NCI-H1436 (cell line): ENCODE measurements around the gene CTNND2.

Experiments
- DNase-seq: peaks from one replicate; lab custom pipeline; 2025; lab: John Stamatoyannopoulos, UW

The CTNND2 gene

DNA sequence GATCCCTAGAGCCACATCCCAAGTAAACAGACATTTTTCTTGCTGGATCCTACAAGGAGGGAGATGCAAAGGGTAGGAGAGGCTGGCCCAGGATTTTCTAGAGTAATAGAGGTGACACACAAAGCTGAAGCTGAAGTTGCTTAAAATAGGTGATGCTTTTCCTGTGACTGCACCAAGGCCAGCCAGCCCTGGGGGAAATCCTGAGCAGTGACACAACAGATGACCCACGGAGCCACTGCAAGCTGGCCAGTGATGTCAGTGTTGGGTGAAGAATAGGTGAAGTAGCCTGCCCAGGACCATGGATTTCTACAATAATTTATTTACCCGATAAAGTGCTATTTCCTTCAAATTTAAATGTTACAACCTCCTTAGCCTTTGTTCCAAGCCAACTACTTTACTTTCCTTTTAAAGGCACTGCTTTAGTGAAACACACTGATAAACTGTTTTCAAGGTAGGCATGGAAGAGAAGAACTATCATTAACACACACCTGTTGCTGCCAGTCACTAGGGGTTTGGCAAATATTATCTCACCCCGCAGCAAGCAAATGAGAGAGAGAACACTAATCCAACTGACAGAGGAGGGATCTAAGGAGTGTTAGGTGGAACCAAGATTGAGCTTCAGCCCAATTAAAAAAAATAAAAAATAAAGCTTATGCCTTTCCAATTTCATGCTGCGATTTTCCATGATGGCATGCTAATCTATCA is 123.5 kb downstream of the CTNND2 start:
- DNase-seq, result no peak

DNA sequence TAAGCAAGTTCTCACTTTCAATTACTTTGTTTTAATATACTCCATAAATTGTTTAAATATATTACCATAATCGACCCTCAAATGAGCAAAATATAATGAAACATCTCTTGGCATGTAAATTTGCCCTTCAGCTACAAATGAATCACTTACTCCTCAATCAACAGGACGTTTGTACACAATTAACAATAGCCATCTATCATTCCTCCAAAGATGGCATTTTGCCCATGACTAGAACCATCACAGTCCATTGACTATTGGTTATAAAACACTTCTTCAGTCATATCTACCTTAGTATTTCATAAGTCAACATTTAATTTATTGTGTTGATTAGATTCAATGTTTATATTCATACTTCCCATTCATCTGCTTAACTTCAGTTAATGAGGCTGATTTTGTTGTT is 127.2 kb downstream of the CTNND2 start:
- no peak for DNase-seq

DNA sequence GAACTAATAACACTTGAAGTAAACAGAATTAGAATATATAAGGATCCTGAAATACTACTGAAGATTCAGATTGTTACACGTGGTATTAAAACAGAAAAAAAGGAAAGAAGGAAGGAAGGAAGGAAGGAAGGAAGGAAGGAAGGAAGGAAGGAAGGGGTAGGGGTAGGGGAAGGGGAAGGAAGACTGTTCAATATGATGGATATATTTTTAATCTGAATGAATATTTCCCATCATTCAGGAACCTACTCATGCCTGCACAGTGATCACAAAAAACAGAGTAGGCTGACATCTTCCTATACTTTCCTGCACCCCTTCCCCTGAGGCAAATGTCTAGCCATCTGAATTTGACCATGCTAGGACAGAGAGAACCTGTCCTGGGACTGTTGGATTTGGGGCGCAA is 133.9 kb downstream of the CTNND2 start:
- DNase-seq, result no peak

DNA sequence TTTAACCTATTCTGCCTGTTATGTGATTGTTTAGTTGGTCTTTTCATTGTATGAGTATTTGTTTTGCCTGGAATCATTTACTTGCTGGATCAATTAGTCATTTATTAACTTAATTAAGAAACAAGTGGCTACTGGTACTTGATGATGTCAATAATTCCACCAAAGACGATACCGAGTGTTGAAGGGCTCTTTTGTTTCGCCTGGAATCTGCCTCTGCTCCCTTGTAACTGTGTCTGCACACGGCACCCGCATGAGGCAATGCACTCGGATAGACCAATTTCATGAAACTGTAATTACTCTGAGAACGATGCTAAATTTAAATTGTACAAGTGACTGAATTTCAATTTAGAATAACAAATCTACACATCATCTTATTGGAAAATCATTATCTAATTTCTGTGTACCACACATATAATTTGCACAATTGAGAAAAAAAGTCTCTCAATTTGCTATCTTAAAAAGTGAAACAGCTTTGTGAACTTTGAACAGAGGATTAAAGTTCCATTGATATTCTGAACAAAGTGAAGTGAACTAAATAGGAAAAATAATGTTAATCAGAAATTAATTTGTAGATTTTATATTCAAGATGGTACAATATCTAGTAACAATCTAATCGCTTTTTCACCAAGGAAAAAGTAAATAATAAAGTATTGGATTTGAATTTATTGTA is 143.2 kb downstream of the CTNND2 start:
- DNase-seq, result no peak

DNA sequence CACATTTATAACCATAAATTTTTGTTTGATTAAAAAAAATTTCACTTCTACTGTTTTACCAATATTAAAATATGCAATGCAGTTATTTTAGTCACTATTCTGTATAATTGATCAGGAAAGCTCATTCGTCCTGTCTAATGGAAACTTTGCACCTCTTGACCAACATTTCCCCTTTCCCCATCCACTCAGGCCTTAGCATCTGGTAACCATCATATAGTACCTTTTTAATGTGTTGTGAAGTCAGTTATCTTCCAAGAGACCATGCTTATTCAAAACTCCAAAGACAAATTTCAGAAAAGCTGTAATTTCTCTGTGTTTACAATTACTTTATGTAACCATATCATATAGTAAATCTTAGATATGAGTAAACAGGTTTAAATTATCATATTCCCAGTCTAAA is 145.9 kb downstream of the CTNND2 start:
- DNase-seq, result no peak

DNA sequence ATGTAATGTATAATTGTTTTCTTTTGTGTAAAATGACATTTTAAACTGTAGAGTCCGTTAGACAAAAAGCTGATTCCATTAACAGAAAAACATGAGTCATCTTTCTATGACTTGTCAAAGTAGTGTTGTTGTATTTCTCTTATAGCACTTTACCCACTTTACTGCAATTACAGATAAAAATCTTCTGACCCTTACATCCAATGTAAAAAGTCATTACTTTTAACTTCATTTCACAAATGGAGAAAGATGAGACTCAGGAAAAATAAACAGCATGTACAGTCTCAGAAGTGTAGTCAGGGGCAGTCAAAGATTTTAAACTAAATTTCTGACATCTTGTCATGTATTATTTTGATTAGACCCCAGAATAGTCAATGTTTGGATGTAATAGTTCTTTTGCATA is 146.6 kb downstream of the CTNND2 start:
- no peak for DNase-seq

DNA sequence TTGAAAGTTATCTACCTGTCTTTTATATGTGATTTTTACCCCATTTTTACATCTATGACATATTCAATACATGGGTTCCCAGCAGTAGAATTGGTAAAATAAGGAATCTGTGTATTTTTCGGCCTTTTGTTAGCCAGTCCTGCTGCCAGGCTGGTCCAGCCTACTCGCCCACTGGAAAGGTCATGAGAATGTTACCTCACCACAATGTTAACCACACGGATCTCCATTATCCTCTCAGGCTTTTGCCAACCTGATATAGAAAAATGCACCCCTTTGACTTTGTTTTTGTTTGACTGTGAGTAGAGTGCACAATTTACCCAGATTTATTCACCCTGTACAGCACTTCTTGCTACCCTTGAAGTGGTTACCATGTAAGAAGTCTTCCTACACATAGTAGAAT is 167.2 kb downstream of the CTNND2 start:
- no peak for DNase-seq

DNA sequence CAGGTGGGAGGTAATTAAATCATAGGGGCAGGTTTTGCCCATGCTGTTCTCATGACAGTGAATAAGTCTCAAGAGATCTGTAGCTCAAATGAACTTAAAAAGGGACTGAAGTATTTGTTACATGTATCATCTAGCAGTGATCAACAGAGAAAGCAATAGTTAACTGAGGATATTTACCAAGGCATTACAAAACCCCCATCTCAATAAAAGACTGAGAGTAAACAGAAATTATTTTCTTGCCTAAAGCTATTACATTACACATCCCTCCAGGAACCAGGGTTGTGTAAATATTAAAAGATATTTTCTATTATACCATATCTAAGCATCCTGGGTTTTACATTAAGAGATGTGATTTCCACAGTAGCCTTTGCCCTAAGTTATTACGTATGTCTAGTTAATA is 169.9 kb downstream of the CTNND2 start:
- DNase-seq, result no peak

DNA sequence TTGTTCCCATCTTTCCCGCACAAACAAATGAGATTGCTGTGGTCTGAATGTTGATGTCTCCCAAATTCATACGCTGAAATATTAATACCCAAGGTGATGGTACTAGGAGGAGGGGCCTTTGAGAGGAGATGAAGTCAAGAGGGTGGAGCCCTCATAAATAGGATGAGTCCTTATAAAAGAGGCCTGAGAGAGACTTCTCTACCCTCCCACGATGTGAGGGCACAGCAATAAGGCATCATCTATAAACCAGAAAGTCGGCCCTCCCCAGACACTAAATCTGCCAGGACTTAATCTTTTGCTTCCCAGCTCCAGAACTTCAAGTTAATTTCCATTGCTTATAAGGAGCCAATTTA is 170.4 kb downstream of the CTNND2 start:
- DNase-seq, result no peak

DNA sequence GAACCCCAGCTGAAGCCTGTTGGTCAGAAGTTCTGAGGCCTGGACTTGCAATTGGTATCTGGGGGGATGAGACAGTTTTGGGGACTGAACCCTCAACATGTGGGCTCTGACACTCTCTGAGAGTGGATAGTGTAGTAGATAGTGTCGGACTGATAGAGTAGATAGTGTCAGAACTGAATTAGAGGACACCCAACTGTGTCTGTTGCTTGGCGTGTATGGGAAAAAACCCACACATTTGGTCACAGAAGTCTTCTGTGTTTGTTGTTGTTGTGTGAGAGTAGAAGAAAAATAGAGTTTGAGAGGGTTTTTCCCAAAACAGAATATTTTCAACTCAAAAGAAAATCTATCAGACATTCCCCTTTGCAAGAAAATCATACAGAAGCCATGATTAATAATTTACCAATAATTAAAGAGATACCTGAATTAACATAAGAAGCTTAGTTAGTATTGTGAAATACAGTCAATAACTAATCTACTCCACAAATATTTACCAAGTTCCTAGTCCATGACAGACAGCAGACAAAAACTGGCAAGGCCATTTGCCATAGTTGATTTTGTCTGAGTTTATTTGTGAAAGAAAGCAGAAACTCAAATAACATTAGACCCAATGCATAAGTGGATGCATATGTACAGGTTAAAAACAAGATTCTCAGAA is 170.9 kb downstream of the CTNND2 start:
- DNase-seq, result no peak

DNA sequence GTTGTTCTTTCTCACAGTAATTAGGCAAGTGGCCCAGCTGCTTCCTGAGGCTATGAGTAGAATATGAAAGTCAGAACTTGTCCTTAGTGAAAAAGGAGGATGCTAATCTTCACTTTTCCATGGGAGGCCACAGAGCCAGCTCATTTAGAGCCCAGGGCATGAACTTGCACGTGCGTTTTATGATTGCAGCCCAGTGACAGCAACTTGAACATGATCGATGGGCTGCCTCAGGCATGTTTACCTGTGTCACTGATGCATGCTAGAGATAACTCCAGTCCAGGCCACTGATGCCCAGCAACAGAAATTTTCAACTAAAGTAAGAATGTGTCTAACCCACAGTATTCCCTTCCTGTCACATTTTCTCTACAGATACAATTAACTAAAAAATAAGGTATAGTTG is 179.3 kb downstream of the CTNND2 start:
- no peak for DNase-seq

DNA sequence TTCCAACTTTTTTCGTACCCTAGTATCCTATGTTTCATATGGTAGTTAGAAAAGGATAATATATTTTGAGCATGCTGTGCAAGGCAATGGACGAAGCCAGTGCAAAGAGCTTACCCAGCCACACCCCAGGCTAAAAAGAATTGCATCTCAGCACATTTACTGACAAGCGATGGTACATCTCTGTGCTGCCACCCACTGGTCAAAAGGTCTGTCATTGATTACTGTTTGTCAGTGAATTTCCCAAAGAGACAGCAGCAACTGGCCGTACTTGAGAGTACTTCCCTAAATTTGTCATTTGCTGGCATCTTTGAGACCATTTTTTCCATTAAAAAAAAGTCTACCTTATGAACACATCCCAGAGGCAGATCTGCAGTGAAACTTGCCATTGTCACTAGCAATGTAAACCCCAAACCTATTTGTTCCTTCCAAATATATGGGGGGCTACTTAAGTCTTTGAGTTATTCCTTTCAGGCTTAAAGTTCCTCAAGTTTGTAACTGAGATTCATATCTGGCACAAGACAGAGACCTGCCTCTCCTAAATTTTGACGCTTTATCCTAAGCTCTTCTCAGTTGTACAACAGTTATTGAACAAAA is 184.3 kb downstream of the CTNND2 start:
- no peak for DNase-seq

DNA sequence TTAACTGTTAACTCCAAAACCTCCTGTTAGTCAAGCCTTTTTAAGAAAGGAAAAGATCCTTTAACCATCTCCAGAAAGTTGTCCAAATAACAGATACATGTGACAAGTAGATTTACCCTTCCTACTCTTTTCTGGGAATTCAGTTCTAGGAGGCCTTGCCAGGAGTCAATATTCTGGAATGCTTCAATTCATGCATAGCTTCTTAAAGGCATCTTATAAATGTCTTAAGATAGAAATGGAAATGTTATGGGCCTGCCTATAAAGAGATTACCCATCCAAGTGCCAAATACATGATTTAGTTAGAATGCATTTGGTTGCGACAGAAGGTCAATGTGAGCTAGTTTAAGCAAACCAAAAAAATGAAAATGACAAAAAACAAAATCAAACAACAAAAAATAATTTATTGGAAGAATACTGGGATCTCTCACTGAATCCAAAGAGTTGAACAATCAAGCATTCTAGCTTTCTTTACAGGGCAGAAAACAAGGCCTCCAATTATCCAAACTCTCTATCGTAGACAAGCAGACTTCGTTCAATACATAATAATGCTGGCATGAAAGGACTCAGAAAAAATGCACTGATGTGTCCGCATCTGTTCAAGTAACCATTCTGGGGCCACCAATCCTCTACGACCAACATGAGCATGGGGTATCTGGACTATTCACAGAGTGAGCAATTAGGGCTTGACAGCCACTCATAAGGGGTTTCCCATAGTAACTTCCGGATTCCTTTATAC is 188.6 kb downstream of the CTNND2 start:
- no peak for DNase-seq

DNA sequence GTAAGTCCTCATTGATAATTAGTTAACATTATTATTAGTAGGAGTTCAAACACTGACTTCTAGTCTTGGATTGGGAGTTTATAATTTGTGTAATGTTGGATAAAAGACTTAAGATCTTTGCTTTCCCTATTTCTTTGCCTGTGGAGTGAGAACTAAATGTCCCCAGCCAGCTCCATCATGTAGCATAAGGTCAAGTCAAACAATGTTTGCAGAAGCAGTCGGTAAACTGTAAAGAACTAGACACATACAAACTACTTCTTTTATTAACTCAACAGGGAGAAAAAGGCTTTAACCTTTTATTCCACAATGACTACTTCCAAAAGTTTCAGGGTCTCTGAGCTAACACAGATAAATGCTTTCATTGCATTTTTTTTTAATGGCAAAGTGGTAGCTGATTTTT is 192.3 kb downstream of the CTNND2 start:
- no peak for DNase-seq

DNA sequence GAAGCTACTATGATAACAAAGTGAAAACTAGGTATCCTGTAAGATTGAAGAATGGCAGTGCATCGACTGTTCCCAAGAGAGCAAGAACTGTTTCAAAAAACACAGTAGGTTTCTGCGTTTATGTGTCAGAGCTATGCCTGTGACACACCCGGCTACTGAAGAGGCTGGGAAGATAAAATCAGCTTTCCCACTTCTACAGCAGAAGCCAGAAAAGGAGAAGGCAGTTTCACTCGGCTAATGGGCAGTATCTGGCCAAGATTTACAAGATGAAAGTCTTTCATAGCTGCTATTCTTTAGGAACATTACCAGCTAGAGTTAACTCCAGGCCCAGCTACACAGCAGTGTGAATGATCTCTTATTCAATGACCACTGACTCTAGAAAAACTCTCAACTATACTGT is 195.2 kb downstream of the CTNND2 start:
- no peak for DNase-seq

DNA sequence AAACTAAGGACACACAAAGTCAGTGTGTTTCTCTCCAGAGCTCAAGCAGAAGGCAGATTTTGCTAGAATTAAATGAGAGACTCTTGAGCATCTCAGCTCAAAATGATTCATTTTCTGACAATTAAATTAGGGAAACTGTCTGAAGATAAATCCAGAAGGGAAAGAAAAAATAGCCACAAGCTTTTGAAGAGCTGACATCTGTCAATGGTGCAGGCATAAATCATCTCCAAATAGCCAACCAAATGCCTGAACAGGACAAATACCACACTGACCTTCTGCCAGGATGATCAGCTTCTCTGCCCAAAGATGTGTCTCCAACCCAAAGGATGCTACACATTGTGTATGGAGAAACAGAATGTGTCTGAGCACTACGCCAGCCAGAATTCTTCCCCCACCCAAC is 199.3 kb downstream of the CTNND2 start:
- DNase-seq, result no peak

DNA sequence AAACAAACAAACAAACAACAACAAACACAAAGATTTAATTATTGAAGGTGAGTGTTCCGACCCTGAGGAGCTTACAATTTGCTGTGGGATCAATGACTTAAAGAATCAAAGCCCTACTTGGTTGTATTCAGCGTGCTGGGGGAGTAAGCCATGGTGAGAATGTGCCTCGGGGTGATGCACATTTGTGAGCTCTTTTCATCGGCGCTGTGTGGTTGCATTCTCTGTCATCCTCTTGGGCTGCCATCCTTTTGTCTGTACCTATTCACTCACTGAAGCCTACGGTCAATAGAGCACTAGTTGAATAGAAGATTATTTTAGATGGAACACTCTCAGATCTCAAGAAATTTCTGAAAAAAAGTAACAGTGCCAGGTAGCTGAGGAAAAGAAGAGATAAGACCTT is 203.9 kb downstream of the CTNND2 start:
- no peak for DNase-seq

DNA sequence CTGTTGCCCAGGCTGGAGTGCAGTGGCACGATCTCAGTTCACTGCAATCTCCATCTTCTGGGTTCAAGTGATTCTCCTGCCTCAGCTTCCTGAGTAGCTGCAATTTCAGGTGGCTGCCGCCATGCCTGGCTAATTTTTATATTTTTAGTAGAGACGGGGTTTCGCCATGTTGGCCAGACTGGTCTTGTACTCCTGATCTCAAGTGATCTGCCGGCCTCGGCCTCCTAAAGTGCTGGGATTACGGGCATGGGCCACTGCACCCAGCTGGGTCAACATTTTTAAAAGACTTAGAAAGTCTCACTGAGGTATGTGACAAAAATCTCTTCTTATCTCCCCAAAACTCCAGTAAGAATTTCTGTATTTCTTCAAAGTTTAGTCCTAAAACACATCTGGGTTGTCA is 211.6 kb downstream of the CTNND2 start:
- DNase-seq, result no peak

DNA sequence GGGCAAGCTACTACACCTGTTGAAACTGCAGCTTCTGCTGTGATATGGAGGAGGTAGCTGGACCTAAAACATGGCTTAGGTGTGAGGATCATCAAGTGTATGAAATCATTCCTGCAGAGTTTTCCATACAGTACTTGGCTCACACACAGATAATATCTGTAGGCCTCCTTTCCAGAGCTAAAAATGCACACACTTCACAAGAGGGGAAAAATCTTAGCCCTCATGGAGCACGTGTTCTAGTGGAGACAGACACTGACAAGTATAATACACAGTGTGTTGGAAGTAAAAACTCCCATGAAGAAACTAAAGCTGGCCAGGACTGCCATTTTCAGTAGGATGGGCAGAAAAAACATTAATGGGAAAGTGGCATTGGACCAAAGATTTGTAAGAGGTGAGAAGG is 216.7 kb downstream of the CTNND2 start:
- no peak for DNase-seq

DNA sequence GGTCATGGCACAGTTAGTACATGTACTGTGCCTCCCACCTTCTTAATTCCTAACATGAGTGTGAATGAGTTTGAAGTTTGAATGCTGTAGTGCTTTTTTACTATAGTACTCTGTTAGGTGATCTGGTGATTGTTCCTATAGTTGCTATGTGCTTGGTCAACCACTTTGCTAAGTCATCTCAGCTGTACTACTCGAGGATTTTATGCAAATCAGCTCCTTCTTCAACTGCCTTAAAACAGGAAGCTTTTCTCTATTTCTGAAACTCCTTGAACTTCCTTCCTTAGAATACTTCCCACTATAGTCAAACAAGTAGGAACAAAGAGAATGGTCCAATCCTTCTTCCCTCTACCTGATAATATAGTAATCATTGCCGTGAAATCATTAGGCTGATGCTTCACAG is 219.6 kb downstream of the CTNND2 start:
- no peak for DNase-seq

DNA sequence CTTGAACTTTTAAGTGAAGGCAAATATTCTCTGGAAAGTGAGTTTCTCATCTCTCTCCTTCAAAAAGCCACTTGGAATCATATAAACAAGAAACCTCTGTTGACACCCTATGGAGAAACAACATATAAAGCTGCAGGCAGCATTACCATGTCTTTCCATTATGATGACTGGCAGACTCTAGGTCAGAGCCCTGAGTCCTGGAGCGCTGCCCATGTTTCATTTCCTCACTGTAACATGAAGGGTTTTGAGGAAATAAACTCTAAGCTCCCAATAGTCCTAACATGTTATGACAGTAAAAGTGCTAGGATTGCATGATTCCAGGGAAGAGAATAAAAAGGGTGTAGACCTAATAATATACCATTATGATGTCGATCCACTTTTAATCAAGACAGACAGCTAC is 220.6 kb downstream of the CTNND2 start:
- no peak for DNase-seq

DNA sequence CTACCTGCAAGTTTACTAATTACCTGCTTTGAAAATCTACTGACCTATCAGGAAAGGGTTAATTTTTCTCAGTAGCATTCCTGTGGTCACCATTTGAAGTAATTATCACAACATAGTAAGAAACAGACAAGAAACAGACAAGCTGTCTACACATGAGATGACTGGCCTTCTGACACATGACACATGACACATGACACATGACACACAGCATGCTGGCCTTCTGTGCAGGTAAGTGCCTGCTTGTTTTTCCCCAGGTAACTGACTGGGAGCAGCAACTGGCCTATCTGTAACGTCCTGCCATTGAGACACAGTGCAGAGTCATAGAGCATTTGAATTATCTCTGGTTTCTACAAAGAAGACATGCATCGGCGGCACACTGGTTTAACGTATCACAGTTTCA is 222.4 kb downstream of the CTNND2 start:
- no peak for DNase-seq

DNA sequence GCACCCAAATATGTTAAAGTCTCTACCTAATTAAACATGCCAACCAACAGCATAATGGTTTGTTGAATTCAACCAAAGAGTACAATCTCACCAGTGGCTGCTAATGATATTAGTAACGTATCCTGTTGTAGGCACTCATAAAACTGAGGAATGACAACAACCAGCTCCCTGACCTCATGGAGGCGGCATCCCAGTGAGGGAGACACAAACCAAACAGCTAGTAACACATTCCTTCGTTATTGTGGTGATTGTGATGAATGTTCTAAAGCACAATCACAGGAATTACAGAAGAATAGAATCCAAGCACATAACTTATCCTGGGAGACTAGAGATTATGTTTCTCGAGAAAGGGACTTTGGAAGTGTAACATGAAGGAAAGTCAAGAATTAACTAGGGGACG is 224.6 kb downstream of the CTNND2 start:
- no peak for DNase-seq
